MM.1S (cell line): ENCODE results near the gene PILRA.

Source experiments
- DNase-seq: peaks from one replicate; pipeline ENCODE4 v3.0.0-alpha.2; 2015
- H2AFZ ChIP-seq: fragments of 300-600 bp; sonication (generic); 2 replicates; pipeline ENCODE4 v1.6.0; 2016; ENCODE audit warnings: antibody characterized with exemption, low read length
- H3F3A ChIP-seq: fragments of 300-600 bp; sonication (generic); 2 replicates; pipeline ENCODE4 v1.6.1; 2016; ENCODE audit warnings: mild to moderate bottlenecking, antibody characterized with exemption, low read length, moderate library complexity, mixed read lengths; ENCODE audit not compliant: insufficient read depth
- H3K27ac ChIP-seq: fragments of 300-600 bp; sonication (generic); 2 replicates; pipeline ENCODE4 v1.5.1; 2016; ENCODE audit warnings: mild to moderate bottlenecking, low read length
- H3K27me3 ChIP-seq: fragments of 300-600 bp; sonication (generic); replicated peaks from 2 replicates; pipeline ENCODE4 v1.6.0; 2016; ENCODE audit warnings: low read length; ENCODE audit not compliant: insufficient read depth
- H3K36me3 ChIP-seq: fragments of 300-600 bp; sonication (generic); replicated peaks from 2 replicates; pipeline ENCODE4 v1.6.1; 2016; ENCODE audit warnings: mild to moderate bottlenecking, low read length, mixed read lengths; ENCODE audit not compliant: insufficient read depth
- H3K4me1 ChIP-seq: fragments of 300-600 bp; sonication (generic); 2 replicates; pipeline ENCODE4 v1.6.1; 2016; ENCODE audit warnings: low read length, mixed read lengths
- H3K4me2 ChIP-seq: fragments of 300-600 bp; sonication (generic); 2 replicates; pipeline ENCODE4 v1.6.0; 2016; ENCODE audit warnings: low read depth, low read length
- H3K4me3 ChIP-seq: fragments of 300-600 bp; sonication (generic); 2 replicates; pipeline ENCODE4 v1.5.1; 2016; ENCODE audit warnings: low read length, mixed read lengths
- H3K79me2 ChIP-seq: fragments of 300-600 bp; sonication (generic); 2 replicates; pipeline ENCODE4 v1.6.1; 2016; ENCODE audit warnings: mixed run types, low read length, mixed read lengths
- H3K9ac ChIP-seq: fragments of 300-600 bp; sonication (generic); 2 replicates; pipeline ENCODE4 v1.6.1; 2016; ENCODE audit warnings: low read length, mixed read lengths
- H3K9me2 ChIP-seq: fragments of 300-600 bp; sonication (generic); replicated peaks from 2 replicates; pipeline ENCODE4 v1.6.1; 2016; ENCODE audit warnings: mild to moderate bottlenecking, low read length, mixed read lengths; ENCODE audit not compliant: insufficient read depth
- H3K9me3 ChIP-seq: fragments of 300-600 bp; sonication (generic); replicated peaks from 2 replicates; pipeline ENCODE4 v1.6.1; 2016; ENCODE audit warnings: mild to moderate bottlenecking, low read length, mixed read lengths; ENCODE audit not compliant: insufficient read depth
- H4K20me1 ChIP-seq: fragments of 300-600 bp; sonication (generic); 2 replicates; pipeline ENCODE4 v1.6.1; 2016; ENCODE audit warnings: mild to moderate bottlenecking, low read length, moderate library complexity, mixed read lengths; ENCODE audit not compliant: insufficient read depth
- EZH2 ChIP-seq: fragments of 300-600 bp; sonication (generic); optimal IDR thresholded peaks from 2 replicates; pipeline ENCODE3; 2017; ENCODE audit warnings: low read depth, mild to moderate bottlenecking, antibody characterized with exemption, low read length, mixed read lengths
- EZH2phosphoT487 ChIP-seq: fragments of 300-600 bp; sonication (generic); IDR thresholded peaks from 2 replicates; pipeline ENCODE4 v1.6.1; 2018; ENCODE audit warnings: antibody characterized with exemption, low read length
- TF ChIP-seq, protein P1 (sequence below): fragments of 300-600 bp; sonication (generic); IDR thresholded peaks from 2 replicates; pipeline ENCODE4 v1.5.1; 2016; ENCODE audit warnings: antibody characterized with exemption, low read length, mixed read lengths

PILRA gene

DNA sequence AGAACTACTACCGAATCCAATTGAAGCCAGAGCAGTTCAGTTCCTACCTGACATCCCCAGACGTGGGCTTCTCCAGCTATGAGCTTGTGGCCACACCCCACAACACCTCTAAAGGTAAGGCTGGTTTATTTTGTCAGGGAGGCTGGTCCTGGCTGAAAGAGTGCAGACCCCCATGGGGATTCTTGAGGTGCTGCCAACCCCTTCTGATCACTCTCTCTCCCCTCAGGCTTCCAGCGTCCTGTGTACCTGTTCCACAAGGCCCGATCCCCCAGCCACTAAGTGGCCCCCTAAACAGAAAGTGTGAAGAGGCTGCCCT is 59.9 kb downstream of the PILRA start:
- peaks cover 19% of the 10 kb centered on the region; the same call in 1 of the 2 replicates for H3K4me1 ChIP-seq

DNA sequence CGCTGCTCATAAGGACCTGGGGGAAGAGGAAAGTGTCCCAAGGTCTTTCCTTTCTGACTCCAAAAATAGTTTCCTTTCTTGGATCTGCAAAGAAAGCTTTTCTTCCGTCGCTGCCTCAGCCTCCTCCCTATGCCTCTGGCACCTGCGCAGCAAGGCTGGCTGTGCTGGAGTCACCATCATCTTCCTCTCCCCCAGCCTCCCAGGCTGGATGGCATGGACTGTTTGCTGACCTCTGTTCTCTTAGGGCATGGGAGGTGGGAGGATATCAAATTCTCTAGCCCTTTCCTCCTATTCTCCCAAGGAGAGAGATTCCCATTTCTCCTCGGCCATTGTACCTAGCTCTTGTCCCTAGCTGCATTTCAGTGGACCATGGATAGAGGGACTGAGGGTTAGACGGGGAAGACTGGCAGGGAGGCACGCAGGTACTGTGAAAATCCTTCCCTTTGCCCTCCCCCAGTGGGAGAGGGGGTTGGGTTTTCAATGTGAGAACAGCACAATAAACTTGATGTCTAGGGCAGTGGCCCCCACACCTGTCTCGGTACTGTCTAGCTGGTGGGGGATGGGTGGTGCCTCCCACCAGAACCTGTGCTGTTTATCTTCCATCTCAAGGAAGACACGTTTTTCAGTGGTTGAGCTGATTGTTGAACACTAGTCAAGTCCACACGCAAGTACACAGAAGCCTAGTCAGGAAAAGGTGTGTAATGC is 60.5 kb downstream of the PILRA start:
- no peak overlapping the region for H3K27ac ChIP-seq
- peaks cover 53% of the 10 kb centered on the region for H3F3A ChIP-seq
- no peak for DNase-seq
- H3K4me1 ChIP-seq, result peaks cover 19% of the 10 kb centered on the region; the same call in 1 of the 2 replicates
- TF ChIP-seq EZH2 (no peak), EZH2phosphoT487 (no peak)
- no peaks in the 10 kb centered on the region for H4K20me1 ChIP-seq
- no peaks in the 10 kb centered on the region for H3K9me3 ChIP-seq
- no peak overlapping the region for H3K9ac ChIP-seq
- no peaks in the 10 kb centered on the region for H3K9me2 ChIP-seq
- no peaks in the 10 kb centered on the region for H3K27me3 ChIP-seq
- peaks cover 11% of the 10 kb centered on the region; the same call in 1 of the 2 replicates for H3K36me3 ChIP-seq
- no peak overlapping the region for H2AFZ ChIP-seq
- H3K4me3 ChIP-seq, result no peak overlapping the region
- H3K79me2 ChIP-seq, result peaks cover 63% of the 10 kb centered on the region
- no peak overlapping the region for H3K4me2 ChIP-seq

More for the DNA sequence above, 59.9 kb downstream of the PILRA start:
- TF ChIP-seq EZH2phosphoT487 (no peak), EZH2 (no peak)
- TF ChIP-seq, protein P1, sequence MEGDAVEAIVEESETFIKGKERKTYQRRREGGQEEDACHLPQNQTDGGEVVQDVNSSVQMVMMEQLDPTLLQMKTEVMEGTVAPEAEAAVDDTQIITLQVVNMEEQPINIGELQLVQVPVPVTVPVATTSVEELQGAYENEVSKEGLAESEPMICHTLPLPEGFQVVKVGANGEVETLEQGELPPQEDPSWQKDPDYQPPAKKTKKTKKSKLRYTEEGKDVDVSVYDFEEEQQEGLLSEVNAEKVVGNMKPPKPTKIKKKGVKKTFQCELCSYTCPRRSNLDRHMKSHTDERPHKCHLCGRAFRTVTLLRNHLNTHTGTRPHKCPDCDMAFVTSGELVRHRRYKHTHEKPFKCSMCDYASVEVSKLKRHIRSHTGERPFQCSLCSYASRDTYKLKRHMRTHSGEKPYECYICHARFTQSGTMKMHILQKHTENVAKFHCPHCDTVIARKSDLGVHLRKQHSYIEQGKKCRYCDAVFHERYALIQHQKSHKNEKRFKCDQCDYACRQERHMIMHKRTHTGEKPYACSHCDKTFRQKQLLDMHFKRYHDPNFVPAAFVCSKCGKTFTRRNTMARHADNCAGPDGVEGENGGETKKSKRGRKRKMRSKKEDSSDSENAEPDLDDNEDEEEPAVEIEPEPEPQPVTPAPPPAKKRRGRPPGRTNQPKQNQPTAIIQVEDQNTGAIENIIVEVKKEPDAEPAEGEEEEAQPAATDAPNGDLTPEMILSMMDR, result no peak
- H3K36me3 ChIP-seq, result peaks cover 11% of the 10 kb centered on the region; the same call in 1 of the 2 replicates
- no peak overlapping the region for H3K4me3 ChIP-seq
- no peak overlapping the region for H2AFZ ChIP-seq
- no peak overlapping the region for H3K9ac ChIP-seq
- DNase-seq, result no peak
- no peaks in the 10 kb centered on the region for H3K9me2 ChIP-seq
- H3K27ac ChIP-seq, result no peak overlapping the region
- H3K79me2 ChIP-seq, result peaks cover 63% of the 10 kb centered on the region
- no peaks in the 10 kb centered on the region for H3K27me3 ChIP-seq
- H4K20me1 ChIP-seq, result no peaks in the 10 kb centered on the region
- H3F3A ChIP-seq, result peaks cover 55% of the 10 kb centered on the region
- H3K4me2 ChIP-seq, result no peak overlapping the region
- no peaks in the 10 kb centered on the region for H3K9me3 ChIP-seq

DNA sequence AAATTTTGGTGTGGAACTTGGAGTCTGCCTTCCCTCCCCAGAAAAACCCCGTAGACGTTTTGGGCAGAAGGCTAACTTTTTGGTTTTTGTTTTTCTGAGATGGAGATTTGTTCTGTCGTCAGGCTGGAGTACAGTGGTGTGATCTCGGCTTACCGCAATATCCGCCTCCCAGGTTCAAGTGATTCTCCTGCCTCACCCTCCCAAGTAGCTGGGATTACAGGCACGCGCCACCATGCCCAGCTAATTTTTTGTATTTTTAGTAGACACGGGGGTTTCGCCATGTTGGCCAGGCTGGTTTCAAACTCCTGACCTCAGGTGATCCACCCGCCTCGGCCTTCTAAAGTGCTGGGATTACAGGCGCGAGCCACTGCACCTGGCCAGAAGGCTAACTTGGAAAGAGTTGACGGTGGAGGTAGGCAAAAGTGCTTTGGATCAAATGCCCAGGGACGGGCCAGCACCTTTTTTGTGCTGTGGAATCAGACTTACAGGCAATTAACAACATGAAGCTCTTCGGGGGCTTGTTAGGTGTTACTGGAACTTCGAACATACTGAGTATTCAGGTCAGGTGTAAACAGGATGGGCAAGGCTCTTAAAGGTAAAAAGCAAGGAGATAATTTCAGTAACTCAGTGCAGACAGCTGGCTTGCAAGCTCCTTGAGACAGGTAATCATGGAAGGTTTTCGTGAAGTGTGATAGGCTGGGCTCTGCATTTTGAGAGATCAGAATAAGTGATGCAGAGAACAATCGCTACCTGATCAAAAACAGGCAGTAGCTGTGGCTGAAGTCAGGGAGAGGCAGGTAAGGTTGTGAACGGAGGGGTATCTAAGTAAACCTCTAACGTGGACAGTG is 61.2 kb downstream of the PILRA start:
- no peaks in the 10 kb centered on the region for H3K27me3 ChIP-seq
- no peaks in the 10 kb centered on the region for H3K9me3 ChIP-seq
- H3K4me3 ChIP-seq, result peak overlapping the region; percentile 99
- H3K9ac ChIP-seq, result peak overlapping the region; percentile 98; the same call in 1 of the 2 replicates
- TF ChIP-seq EZH2 (no peak), EZH2phosphoT487 (no peak)
- TF ChIP-seq, protein P1, result no peak
- no peaks in the 10 kb centered on the region for H4K20me1 ChIP-seq
- no peaks in the 10 kb centered on the region for H3K9me2 ChIP-seq
- peaks cover 11% of the 10 kb centered on the region; the same call in 1 of the 2 replicates for H3K36me3 ChIP-seq
- peaks cover 48% of the 10 kb centered on the region for H3F3A ChIP-seq
- peak overlapping the region; percentile 87 for H3K4me2 ChIP-seq
- peaks cover 19% of the 10 kb centered on the region; the same call in 1 of the 2 replicates for H3K4me1 ChIP-seq
- peaks cover 63% of the 10 kb centered on the region for H3K79me2 ChIP-seq
- peak overlapping the region; percentile 94; the same call in 1 of the 2 replicates for H3K27ac ChIP-seq
- no peak for DNase-seq
- H2AFZ ChIP-seq, result no peak overlapping the region
